Hepatocyte (in vitro differentiated cells): Measurements from ENCODE around the gene CLCF1. TPM values are rescaled to one million over a fixed set of nuclear protein-coding genes. Genes with fewer than 3 reads are reported as not detected.

Experiments used
- DNase-seq: peaks from one replicate; pipeline ENCODE4 v3.0.0-alpha.2; 2016; ENCODE audit warnings: low spot score
- H2AFZ ChIP-seq: fragments of 200-600 bp; sonication (generic); 2 replicates; pipeline ENCODE4 v1.6.0; 2016; ENCODE audit warnings: antibody characterized with exemption, mild to moderate bottlenecking
- H3K27ac ChIP-seq: fragments of 200-600 bp; sonication (generic); 2 replicates; pipeline ENCODE4 v1.5.1; 2016; ENCODE audit warnings: mild to moderate bottlenecking
- H3K27me3 ChIP-seq: fragments of 200-600 bp; sonication (generic); 2 replicates; pipeline ENCODE4 v1.6.1; 2016
- H3K36me3 ChIP-seq: fragments of 200-600 bp; sonication (generic); replicated peaks from 2 replicates; pipeline ENCODE4 v1.5.1; 2016; ENCODE audit warnings: low read depth; ENCODE audit not compliant: insufficient read depth
- H3K4me1 ChIP-seq: fragments of 200-600 bp; sonication (generic); 2 replicates; pipeline ENCODE4 v1.5.1; 2016; ENCODE audit warnings: mild to moderate bottlenecking, moderate library complexity; ENCODE audit not compliant: insufficient read depth
- H3K4me2 ChIP-seq: fragments of 200-600 bp; sonication (generic); 2 replicates; pipeline ENCODE4 v1.6.0; 2016
- H3K4me3 ChIP-seq: fragments of 200-600 bp; sonication (generic); 2 replicates; pipeline ENCODE4 v1.5.1; 2016; ENCODE audit warnings: mild to moderate bottlenecking
- H3K79me2 ChIP-seq: fragments of 200-600 bp; sonication (generic); 2 replicates; pipeline ENCODE4 v1.6.0; 2017; ENCODE audit warnings: mild to moderate bottlenecking
- H3K9me2 ChIP-seq: fragments of 200-600 bp; sonication (generic); replicated peaks from 2 replicates; pipeline ENCODE4 v1.6.0; 2017; ENCODE audit warnings: mild to moderate bottlenecking; ENCODE audit not compliant: insufficient read depth
- H3K9me3 ChIP-seq: fragments of 200-600 bp; sonication (generic); 2 replicates; pipeline ENCODE4 v1.5.1; 2016; ENCODE audit warnings: low read depth, mild to moderate bottlenecking
- H4K20me1 ChIP-seq: fragments of 200-600 bp; sonication (generic); 2 replicates; pipeline ENCODE4 v1.6.0; 2016; ENCODE audit warnings: mild to moderate bottlenecking; ENCODE audit not compliant: insufficient read depth, poor library complexity, severe bottlenecking
- EZH2 ChIP-seq: fragments of 200-600 bp; sonication (generic); IDR thresholded peaks from 2 replicates; pipeline ENCODE4 v1.6.1; 2016; ENCODE audit warnings: antibody characterized with exemption, mild to moderate bottlenecking, borderline replicate concordance
- EZH2phosphoT487 ChIP-seq: fragments of 200-600 bp; sonication (generic); IDR thresholded peaks from one replicate; pipeline ENCODE4 v1.6.1; 2018; ENCODE audit warnings: antibody characterized with exemption, mild to moderate bottlenecking, low read depth, moderate library complexity; ENCODE audit not compliant: unreplicated experiment, severe bottlenecking
- WGBS: methylation state at CpG from one replicate; pipeline ENCODE4 v1.1.6; 2016; ENCODE audit warnings: low lambda C conversion rate; ENCODE audit errors: missing lambda C conversion rate; 5-methylcytosine and 5-hydroxymethylcytosine counted together
- polyA plus RNA-seq: library from polyadenylated mRNA; unstranded; fragments of >200 nt; fragmentation: Nextera tagmentation; extraction: Ambion mirVana; gene quantifications from 2 replicates; pipeline ENCODE4 v1.2.1, GENCODE V29; 2016
- total RNA-seq: library from RNA; depleted of rRNA; stranded (reverse); fragments of >200 nt; gene quantifications from 2 replicates; pipeline ENCODE4 v1.2.3, GENCODE V29; 2014
- TF ChIP-seq, protein P1 (sequence below): fragments of 200-600 bp; sonication (generic); IDR thresholded peaks from 2 replicates; pipeline ENCODE4 v1.5.1; 2016; ENCODE audit warnings: antibody characterized with exemption, mild to moderate bottlenecking; ENCODE audit not compliant: poor library complexity

The CLCF1 gene
- total and polyA plus RNA-seq, 2 experiments from 2014 or later = 9.4 to 13.2 TPM

DNA sequence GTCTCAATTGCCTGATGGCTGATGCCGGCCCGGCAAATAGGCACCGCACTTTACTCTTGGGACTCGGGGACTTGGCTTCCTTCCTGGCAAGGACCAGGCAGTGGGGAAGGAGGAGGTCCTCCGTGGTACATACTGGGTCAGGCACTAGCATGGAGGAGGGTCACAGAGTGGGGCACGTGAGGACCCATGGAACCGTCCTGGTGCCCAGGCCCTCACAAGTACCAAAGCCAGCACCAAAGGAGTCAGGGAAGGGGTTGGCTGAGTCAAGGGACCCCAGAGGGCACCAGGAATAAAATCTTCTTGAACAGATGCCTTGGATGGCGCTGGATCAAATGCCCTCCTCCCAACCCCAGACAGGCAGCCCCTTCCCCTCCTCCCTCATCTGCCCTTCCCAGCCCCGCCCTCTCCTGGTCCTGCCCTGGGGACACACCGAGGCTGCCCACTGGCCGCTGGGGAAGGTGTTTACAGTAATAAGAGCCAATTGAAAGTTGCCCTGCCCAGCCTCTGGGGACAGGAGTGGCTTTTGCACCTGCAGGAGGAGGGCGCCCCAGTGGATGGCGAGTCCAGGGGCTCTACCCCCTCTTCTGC lies 36.5 kb upstream of the CLCF1 start:
- H4K20me1 ChIP-seq = no peaks in the 10 kb centered on the region
- peaks cover under 1% of the 10 kb centered on the region for H3K4me1 ChIP-seq

DNA sequence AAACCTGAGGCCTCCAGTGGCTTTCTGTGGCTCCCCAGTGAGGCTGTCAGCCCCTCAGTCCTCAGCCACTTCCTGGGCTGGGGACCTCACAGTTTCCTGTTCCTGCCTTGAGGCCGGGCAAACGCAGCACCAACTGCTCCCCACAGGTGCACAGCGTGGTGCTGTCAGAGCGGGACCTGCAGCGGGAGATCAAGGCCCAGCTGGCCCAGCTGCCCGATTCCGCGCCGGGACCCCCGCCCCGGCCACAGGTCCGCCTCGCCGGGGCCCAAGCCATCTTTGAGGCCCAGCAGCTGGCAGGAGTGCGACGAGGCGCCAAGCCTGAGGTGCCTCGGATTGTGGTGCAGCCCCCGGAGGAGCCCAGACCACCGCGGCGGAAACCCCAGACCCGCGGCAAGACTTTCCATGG lies 35.9 kb upstream of the CLCF1 start:
- Histone ChIP-seq H3K4me2 (no peak overlapping the region), H3K9me2 (no peaks in the 10 kb centered on the region), H3K79me2 (no peaks in the 10 kb centered on the region), H3K4me3 (no peak overlapping the region), H3K27ac (no peak overlapping the region), H4K20me1 (no peaks in the 10 kb centered on the region), H3K27me3 (no peaks in the 10 kb centered on the region), H3K9me3 (no peaks in the 10 kb centered on the region), H3K4me1 (no peaks in the 10 kb centered on the region), H2AFZ (no peak overlapping the region), H3K36me3 (no peaks in the 10 kb centered on the region)
- TF ChIP-seq EZH2 (no peak), EZH2phosphoT487 (no peak)
- TF ChIP-seq, protein P1, sequence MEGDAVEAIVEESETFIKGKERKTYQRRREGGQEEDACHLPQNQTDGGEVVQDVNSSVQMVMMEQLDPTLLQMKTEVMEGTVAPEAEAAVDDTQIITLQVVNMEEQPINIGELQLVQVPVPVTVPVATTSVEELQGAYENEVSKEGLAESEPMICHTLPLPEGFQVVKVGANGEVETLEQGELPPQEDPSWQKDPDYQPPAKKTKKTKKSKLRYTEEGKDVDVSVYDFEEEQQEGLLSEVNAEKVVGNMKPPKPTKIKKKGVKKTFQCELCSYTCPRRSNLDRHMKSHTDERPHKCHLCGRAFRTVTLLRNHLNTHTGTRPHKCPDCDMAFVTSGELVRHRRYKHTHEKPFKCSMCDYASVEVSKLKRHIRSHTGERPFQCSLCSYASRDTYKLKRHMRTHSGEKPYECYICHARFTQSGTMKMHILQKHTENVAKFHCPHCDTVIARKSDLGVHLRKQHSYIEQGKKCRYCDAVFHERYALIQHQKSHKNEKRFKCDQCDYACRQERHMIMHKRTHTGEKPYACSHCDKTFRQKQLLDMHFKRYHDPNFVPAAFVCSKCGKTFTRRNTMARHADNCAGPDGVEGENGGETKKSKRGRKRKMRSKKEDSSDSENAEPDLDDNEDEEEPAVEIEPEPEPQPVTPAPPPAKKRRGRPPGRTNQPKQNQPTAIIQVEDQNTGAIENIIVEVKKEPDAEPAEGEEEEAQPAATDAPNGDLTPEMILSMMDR = no peak
- WGBS = 96% methylated on average over 20 of the region's 24 CpGs
- no peak for DNase-seq

More for the DNA sequence above, 36.5 kb upstream of the CLCF1 start:
- Histone ChIP-seq H3K4me2 (no peak overlapping the region), H3K36me3 (no peaks in the 10 kb centered on the region), H3K27me3 (no peaks in the 10 kb centered on the region), H3K9me2 (no peaks in the 10 kb centered on the region), H3K4me3 (no peak overlapping the region), H2AFZ (no peak overlapping the region), H3K9me3 (no peaks in the 10 kb centered on the region), H3K27ac (no peak overlapping the region), H3K79me2 (no peaks in the 10 kb centered on the region)
- no peak for DNase-seq
- 47% methylated on average over 13 of the region's 13 CpGs for WGBS
- TF ChIP-seq EZH2phosphoT487 (no peak), EZH2 (no peak)
- TF ChIP-seq, protein P1 = no peak

DNA sequence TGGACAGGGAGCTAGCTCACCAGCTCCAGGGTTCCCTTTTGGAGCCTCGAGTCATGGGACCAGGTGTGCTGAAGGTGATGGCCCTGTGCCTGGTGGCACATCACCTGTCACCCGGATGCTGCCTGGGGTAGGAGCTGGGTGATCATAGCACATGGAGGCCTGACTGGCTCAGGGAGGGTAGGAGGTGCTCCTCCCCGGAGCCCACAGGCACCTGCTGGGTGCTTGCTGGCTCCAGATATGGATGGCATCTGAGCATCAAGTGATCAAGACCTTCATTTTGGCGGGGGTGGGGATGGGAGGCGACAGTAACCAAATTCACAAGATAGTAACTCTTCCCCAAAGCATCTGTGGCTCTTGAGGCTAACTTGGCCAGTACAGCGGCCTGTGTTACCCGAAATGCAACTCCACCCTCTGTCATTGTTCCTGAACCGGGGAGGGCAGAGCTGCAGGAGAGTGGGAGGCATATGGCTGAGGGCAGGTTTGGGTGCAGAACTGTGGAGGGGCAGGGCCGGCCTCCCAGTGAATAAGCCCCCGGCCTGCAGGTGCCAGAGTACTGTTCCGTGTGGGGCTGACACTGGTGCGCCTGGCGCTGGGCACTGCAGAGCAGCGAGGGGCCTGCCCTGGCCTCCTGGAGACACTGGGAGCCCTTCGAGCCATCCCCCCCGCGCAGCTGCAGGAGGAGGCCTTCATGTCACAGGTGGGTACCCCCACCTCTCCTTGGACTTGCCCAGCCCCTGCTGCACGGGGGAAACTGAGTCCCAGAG lies 35.2 kb upstream of the CLCF1 start:
- 88% methylated on average over 18 of the region's 18 CpGs for WGBS
- no peaks in the 10 kb centered on the region for H4K20me1 ChIP-seq
- H3K27me3 ChIP-seq = no peaks in the 10 kb centered on the region
- no peak overlapping the region for H3K4me2 ChIP-seq
- H3K9me3 ChIP-seq = no peaks in the 10 kb centered on the region
- no peak overlapping the region for H2AFZ ChIP-seq
- no peak for TF ChIP-seq EZH2phosphoT487
- TF ChIP-seq, protein P1 = no peak
- TF ChIP-seq EZH2 = no peak
- DNase-seq = no peak
- no peaks in the 10 kb centered on the region for H3K9me2 ChIP-seq
- no peaks in the 10 kb centered on the region for H3K4me1 ChIP-seq
- no peaks in the 10 kb centered on the region for H3K36me3 ChIP-seq
- H3K27ac ChIP-seq = no peak overlapping the region
- H3K4me3 ChIP-seq = no peak overlapping the region
- H3K79me2 ChIP-seq = no peaks in the 10 kb centered on the region
